ENCODE measurements around the gene IGSF3.

The IGSF3 gene

GRCh38 chr1:116569776-116570357 is 97.7 kb downstream of the IGSF3 start:
- H2AK5ac ChIP-seq (ENCODE audit: low read length), result no peak overlapping the region
- H3K9ac ChIP-seq (ENCODE audit: low read length), result peak overlapping the region; percentile 26
- no peak overlapping the region for H3K18ac ChIP-seq (ENCODE audit: low read length)
- no peak overlapping the region for H4K12ac ChIP-seq (ENCODE audit: low read depth, low read length)
- H3K23ac ChIP-seq (ENCODE audit: low read length), result no peak overlapping the region
- H3K9me3 ChIP-seq (ENCODE audit: insufficient read depth, low read depth, low read length), result no peaks in the 10 kb centered on the region
- H3K14ac ChIP-seq (ENCODE audit: low read length), result no peak overlapping the region
- no peak overlapping the region for H3K27ac ChIP-seq (ENCODE audit: low read depth, low read length)
- H3K4me1 ChIP-seq (ENCODE audit: control insufficient read depth in 1 of 2, insufficient read depth in 2 of 2, low read length in 2 of 2), result peaks cover 19 to 25% of the 10 kb centered on the region in 2 experiments
- peak overlapping the region; percentile 92 for H3K4me2 ChIP-seq (ENCODE audit: low read length)
- H4K8ac ChIP-seq (ENCODE audit: low read depth, low read length), result no peak overlapping the region
- no peak overlapping the region for H2BK120ac ChIP-seq (ENCODE audit: insufficient read depth, low read length, poor library complexity)
- WGBS (ENCODE audit: extremely low coverage, insufficient coverage, insufficient read length), result no CpG with 5 or more reads among the region's 22 CpGs
- no peaks in the 10 kb centered on the region for H3K27me3 ChIP-seq (ENCODE audit: insufficient read depth, low read length)
- peaks cover 6% of the 10 kb centered on the region for H3K79me2 ChIP-seq (ENCODE audit: control insufficient read depth, insufficient read depth, low read length, poor library complexity)
- H4K91ac ChIP-seq (ENCODE audit: low read depth, low read length), result no peak overlapping the region
- H3K4me3 ChIP-seq (ENCODE audit: low read depth, low read length), result peak overlapping the region; percentile 80
- no peak overlapping the region for H2BK5ac ChIP-seq (ENCODE audit: low read depth, low read length, poor library complexity)
- H3K4ac ChIP-seq (ENCODE audit: low read depth, low read length), result no peak overlapping the region
- H3K36me3 ChIP-seq (ENCODE audit: control insufficient read depth in 1 of 2, insufficient read depth in 2 of 2, low read length in 2 of 2), result peaks cover 2 to 3% of the 10 kb centered on the region in 2 experiments
- no peak overlapping the region for H2AFZ ChIP-seq (ENCODE audit: insufficient read depth, low read length, poor library complexity)
- peaks cover 11% of the 10 kb centered on the region for H3K79me1 ChIP-seq (ENCODE audit: low read length)
- peak; percentile 65 to 74 for DNase-seq
- no peak overlapping the region for H2BK12ac ChIP-seq (ENCODE audit: low read length)

GRCh38 chr1:116569381-116569670 is 98.2 kb downstream of the IGSF3 start:
- Histone ChIP-seq H3K14ac (ENCODE audit: low read length) (no peak overlapping the region), H3K9ac (ENCODE audit: low read length) (no peak overlapping the region), H4K12ac (ENCODE audit: low read depth, low read length) (no peak overlapping the region), H3K4me2 (ENCODE audit: low read length) (no peak overlapping the region), H2BK12ac (ENCODE audit: low read length) (no peak overlapping the region), H3K27ac (ENCODE audit: low read depth, low read length) (no peak overlapping the region), H3K23ac (ENCODE audit: low read length) (no peak overlapping the region), H3K18ac (ENCODE audit: low read length) (no peak overlapping the region), H3K27me3 (ENCODE audit: insufficient read depth, low read length) (no peaks in the 10 kb centered on the region), H3K9me3 (ENCODE audit: insufficient read depth, low read depth, low read length) (no peaks in the 10 kb centered on the region), H3K4ac (ENCODE audit: low read depth, low read length) (no peak overlapping the region), H3K79me2 (ENCODE audit: control insufficient read depth, insufficient read depth, low read length, poor library complexity) (peaks cover 6% of the 10 kb centered on the region), H2BK120ac (ENCODE audit: insufficient read depth, low read length, poor library complexity) (no peak overlapping the region), H3K4me3 (ENCODE audit: low read depth, low read length) (no peak overlapping the region), H3K4me1 (ENCODE audit: control insufficient read depth in 1 of 2, insufficient read depth in 2 of 2, low read length in 2 of 2) (peaks cover 19 to 25% of the 10 kb centered on the region in 2 experiments), H2AFZ (ENCODE audit: insufficient read depth, low read length, poor library complexity) (no peak overlapping the region), H2BK5ac (ENCODE audit: low read depth, low read length, poor library complexity) (no peak overlapping the region), H3K79me1 (ENCODE audit: low read length) (peaks cover 11% of the 10 kb centered on the region), H3K36me3 (ENCODE audit: control insufficient read depth in 1 of 2, insufficient read depth in 2 of 2, low read length in 2 of 2) (peaks cover 2 to 3% of the 10 kb centered on the region in 2 experiments), H4K8ac (ENCODE audit: low read depth, low read length) (no peak overlapping the region), H4K91ac (ENCODE audit: low read depth, low read length) (no peak overlapping the region), H2AK5ac (ENCODE audit: low read length) (no peak overlapping the region)
- no peak for DNase-seq

GRCh38 chr1:116568662-116569380 is 98.7 kb downstream of the IGSF3 start:
- Histone ChIP-seq H3K79me1 (ENCODE audit: low read length) (peaks cover 11% of the 10 kb centered on the region), H2BK120ac (ENCODE audit: insufficient read depth, low read length, poor library complexity) (no peak overlapping the region), H2BK12ac (ENCODE audit: low read length) (no peak overlapping the region), H3K4me1 (ENCODE audit: control insufficient read depth in 1 of 2, insufficient read depth in 2 of 2, low read length in 2 of 2) (peaks cover 19 to 25% of the 10 kb centered on the region in 2 experiments), H3K27me3 (ENCODE audit: insufficient read depth, low read length) (no peaks in the 10 kb centered on the region), H2AFZ (ENCODE audit: insufficient read depth, low read length, poor library complexity) (no peak overlapping the region), H3K36me3 (ENCODE audit: control insufficient read depth in 1 of 2, insufficient read depth in 2 of 2, low read length in 2 of 2) (peaks cover 1 to 2% of the 10 kb centered on the region in 2 experiments), H2BK5ac (ENCODE audit: low read depth, low read length, poor library complexity) (no peak overlapping the region), H4K91ac (ENCODE audit: low read depth, low read length) (no peak overlapping the region), H4K12ac (ENCODE audit: low read depth, low read length) (no peak overlapping the region), H3K4me3 (ENCODE audit: low read depth, low read length) (no peak overlapping the region), H3K9ac (ENCODE audit: low read length) (no peak overlapping the region), H4K8ac (ENCODE audit: low read depth, low read length) (no peak overlapping the region), H3K14ac (ENCODE audit: low read length) (no peak overlapping the region), H3K23ac (ENCODE audit: low read length) (no peak overlapping the region), H3K4me2 (ENCODE audit: low read length) (no peak overlapping the region), H3K79me2 (ENCODE audit: control insufficient read depth, insufficient read depth, low read length, poor library complexity) (peaks cover 6% of the 10 kb centered on the region), H3K4ac (ENCODE audit: low read depth, low read length) (no peak overlapping the region), H2AK5ac (ENCODE audit: low read length) (no peak overlapping the region), H3K9me3 (ENCODE audit: insufficient read depth, low read depth, low read length) (no peaks in the 10 kb centered on the region), H3K27ac (ENCODE audit: low read depth, low read length) (no peak overlapping the region), H3K18ac (ENCODE audit: low read length) (no peak overlapping the region)
- DNase-seq, result no peak
- no CpG with 5 or more reads among the region's 2 CpGs for WGBS (ENCODE audit: extremely low coverage, insufficient coverage, insufficient read length)

GRCh38 chr1:116567790-116568661 is 99.5 kb downstream of the IGSF3 start:
- no peak overlapping the region for H3K18ac ChIP-seq (ENCODE audit: low read length)
- no CpG with 5 or more reads among the region's 4 CpGs for WGBS (ENCODE audit: extremely low coverage, insufficient coverage, insufficient read length)

More at GRCh38 chr1:116567790-116568661, 99.5 kb downstream of the IGSF3 start:
- no peak overlapping the region for H3K27ac ChIP-seq (ENCODE audit: low read depth, low read length)
- no peak overlapping the region for H3K4me3 ChIP-seq (ENCODE audit: low read depth, low read length)
- H3K4me1 ChIP-seq (ENCODE audit: control insufficient read depth in 1 of 2, insufficient read depth in 2 of 2, low read length in 2 of 2), result peaks cover 19 to 25% of the 10 kb centered on the region in 2 experiments
- no peak overlapping the region for H4K12ac ChIP-seq (ENCODE audit: low read depth, low read length)
- H3K4ac ChIP-seq (ENCODE audit: low read depth, low read length), result no peak overlapping the region
- DNase-seq, result no peak
- no peak overlapping the region for H3K14ac ChIP-seq (ENCODE audit: low read length)
- H3K79me2 ChIP-seq (ENCODE audit: control insufficient read depth, insufficient read depth, low read length, poor library complexity), result peaks cover 6% of the 10 kb centered on the region
- peaks cover 5% of the 10 kb centered on the region for H3K9me3 ChIP-seq (ENCODE audit: insufficient read depth, low read depth, low read length)
- H3K79me1 ChIP-seq (ENCODE audit: low read length), result peaks cover 11% of the 10 kb centered on the region
- H4K8ac ChIP-seq (ENCODE audit: low read depth, low read length), result no peak overlapping the region
- no peak overlapping the region for H3K4me2 ChIP-seq (ENCODE audit: low read length)
- H2BK5ac ChIP-seq (ENCODE audit: low read depth, low read length, poor library complexity), result no peak overlapping the region
- H3K36me3 ChIP-seq (ENCODE audit: control insufficient read depth in 1 of 2, insufficient read depth in 2 of 2, low read length in 2 of 2), result no peaks in the 10 kb centered on the region
- no peak overlapping the region for H2AK5ac ChIP-seq (ENCODE audit: low read length)
- no peak overlapping the region for H3K9ac ChIP-seq (ENCODE audit: low read length)
- no peak overlapping the region for H2BK120ac ChIP-seq (ENCODE audit: insufficient read depth, low read length, poor library complexity)
- H3K27me3 ChIP-seq (ENCODE audit: insufficient read depth, low read length), result no peaks in the 10 kb centered on the region
- H2AFZ ChIP-seq (ENCODE audit: insufficient read depth, low read length, poor library complexity), result no peak overlapping the region
- no peak overlapping the region for H3K23ac ChIP-seq (ENCODE audit: low read length)
- H4K91ac ChIP-seq (ENCODE audit: low read depth, low read length), result no peak overlapping the region
- H2BK12ac ChIP-seq (ENCODE audit: low read length), result no peak overlapping the region

Data from trophoblast cell (in vitro differentiated cells and primary cell).